ENCODE data around the gene RADIL. TPM values are rescaled to one million over a fixed set of nuclear protein-coding genes. Genes with fewer than 3 reads are reported as not detected.

The RADIL gene
- total and polyA plus RNA-seq, 2 of the 13 experiments (the other 11 are each of a cell fraction or from before 2014, with no cell fraction given): 0.05 to 0.09 TPM

- Histone ChIP-seq H3K9me3 (ENCODE audit: low read length) (no peaks in the 10 kb centered on the region), H3K36me3 (replicated peaks in 1 of 2; ENCODE audit: control insufficient read depth in 1 of 2, insufficient read depth in 2 of 2, low read length in 2 of 2) (no peaks in the 10 kb centered on the region), H3K4me3 (replicated peaks in 1 of 3; ENCODE audit: insufficient read depth in 1 of 3, low read depth in 2 of 3, low read length in 3 of 3) (no peak overlapping the region), H4K20me1 (ENCODE audit: insufficient read depth, low read length) (no peaks in the 10 kb centered on the region), H3K27ac (ENCODE audit: extremely low read length, insufficient read depth, low read length) (no peak overlapping the region), H3K4me1 (ENCODE audit: insufficient read depth, low read length) (peaks cover 10% of the 10 kb centered on the region), H3K4me2 (ENCODE audit: low read depth, low read length) (no peak overlapping the region), H3K79me2 (ENCODE audit: insufficient read depth, low read length) (no peaks in the 10 kb centered on the region), H2AFZ (ENCODE audit: low read length) (no peak overlapping the region), H3K9ac (ENCODE audit: insufficient read depth, low read depth, low read length) (no peak overlapping the region), H3K27me3 (ENCODE audit: control insufficient read depth in 1 of 2, insufficient read depth in 2 of 2, low read length in 2 of 2) (peaks cover 2 to 23% of the 10 kb centered on the region in 2 experiments; a peak in 3 of 5 replicates)
- in situ Hi-C loops (cut with HindIII; ENCODE audit: extremely low pct_ligation_motif_present, low pct_unique_long_range_greater_than_20kb): no loop called here
- BruUV-seq (replicated peaks): no TSS peak
- no peak for ATAC-seq
- 58% methylated on average over 7 of the region's 7 CpGs for WGBS (ENCODE audit: low lambda C conversion rate)
- ChIA-PET CTCF (ENCODE audit: low intra/inter-chr PET ratio, low total read pairs) (no interaction called here), POLR2A (no interaction called here)
- intact Hi-C loops (cut with micrococcal nuclease; ENCODE audit: unreplicated experiment): no loop called here
- DNase-seq (ENCODE audit: low spot score): no peak
- TF ChIP-seq TBX2 (CRISPR knock-in tag; IDR thresholded peaks at IDR 0.05; ENCODE audit: borderline replicate concordance): no peak
- TF ChIP-seq POLR2A (IDR thresholded peaks at IDR 0.05; ENCODE audit: insufficient read depth in 1 of 2, low read depth in 2 of 2, low read length in 2 of 2): no peak
- TF ChIP-seq MTERF4 (CRISPR knock-in tag; IDR thresholded peaks at IDR 0.05): no peak
- TF ChIP-seq ZBTB40 (IDR thresholded peaks at IDR 0.05): peak; percentile 27; the same call in 1 of the 2 replicates
- TF ChIP-seq ZBTB40 (CRISPR knock-in tag; IDR thresholded peaks at IDR 0.05): peak; percentile 95
- no peak for TF ChIP-seq HHEX (CRISPR knock-in tag; IDR thresholded peaks at IDR 0.05)
- FAIRE-seq: no peak
Measured at GRCh38 chr7:4885317-4885807, 1.8 kb upstream of the RADIL start.
